NOMO-1 treated with dmso at 0.1 percent for 144 hours (cell line): ENCODE data around the gene NLRP9.

ENCODE experiments used
- DNase-seq: peaks from one replicate; lab custom pipeline; 2025; ENCODE audit not compliant: unreplicated experiment; lab: John Stamatoyannopoulos, UW

The NLRP9 gene

GRCh38 chr19:55674841-55675660 is 63.2 kb downstream of the NLRP9 start, which contains the start of gene EPN1:
EPN1 (plus strand) TSS chr19:55675226; CDS start chr19:55678628, 3,402 bp downstream.
- peak; percentile 95 for DNase-seq

GRCh38 chr19:55674459-55674840 is 63.8 kb downstream of the NLRP9 start:
- no peak for DNase-seq

GRCh38 chr19:55673889-55674288 is 64.3 kb downstream of the NLRP9 start:
- no peak for DNase-seq

- no peak for DNase-seq
These were observed 64.7 kb downstream of the NLRP9 start for GRCh38 chr19:55673465-55673864.

GRCh38 chr19:55672418-55672817 is 65.8 kb downstream of the NLRP9 start:
- no peak for DNase-seq

GRCh38 chr19:55671054-55671378 is 67.2 kb downstream of the NLRP9 start:
- no peak for DNase-seq

- no peak for DNase-seq
These were observed 67.7 kb downstream of the NLRP9 start for GRCh38 chr19:55670280-55671053.

GRCh38 chr19:55669418-55670279 is 68.6 kb downstream of the NLRP9 start:
- no peak for DNase-seq

GRCh38 chr19:55668603-55669348 is 69.4 kb downstream of the NLRP9 start:
- DNase-seq, result no peak

GRCh38 chr19:55667958-55668357 is 70.2 kb downstream of the NLRP9 start:
- no peak for DNase-seq

- DNase-seq, result no peak
These were observed 70.7 kb downstream of the NLRP9 start for GRCh38 chr19:55667511-55667910.

GRCh38 chr19:55667006-55667381 is 71.2 kb downstream of the NLRP9 start:
- DNase-seq, result no peak

- no peak for DNase-seq
These were observed 71.7 kb downstream of the NLRP9 start for GRCh38 chr19:55666343-55667005.

- DNase-seq, result no peak
These were observed 74.2 kb downstream of the NLRP9 start for GRCh38 chr19:55663846-55664536.

- no peak for DNase-seq
These were observed 76.4 kb downstream of the NLRP9 start for GRCh38 chr19:55661826-55662225.

GRCh38 chr19:55660991-55661390 is 77.2 kb downstream of the NLRP9 start:
- DNase-seq, result no peak

GRCh38 chr19:55660404-55660803 is 77.8 kb downstream of the NLRP9 start:
- DNase-seq, result no peak

- no peak for DNase-seq
These were observed 78.4 kb downstream of the NLRP9 start for GRCh38 chr19:55659822-55660221.

GRCh38 chr19:55658846-55659459 is 79.2 kb downstream of the NLRP9 start:
- no peak for DNase-seq
